Measurements from ENCODE around the gene RAB31.
"Not testable (repeated sequence)": the region's sequence is repeated elsewhere in the genome, so short reads cannot be mapped to it uniquely, and the experiment has no call there.

The RAB31 gene

GRCh38 chr18:9890957-9891356 is 182.9 kb downstream of the RAB31 start:
- no peaks in the 10 kb centered on the region for H3K9me3 ChIP-seq (ENCODE audit: control insufficient read depth, insufficient read depth, low read depth, low read length)
- CTCF ChIA-PET, result no interaction called here
- no peaks in the 10 kb centered on the region for H3K4me1 ChIP-seq (ENCODE audit: control insufficient read depth, insufficient read depth, low read length)
- H3K27ac ChIP-seq (ENCODE audit: extremely low read depth, low read depth, low read length), result no peak overlapping the region
- no peaks in the 10 kb centered on the region; a peak in 1 of 3 replicates for H3K36me3 ChIP-seq (ENCODE audit: control insufficient read depth in 2 of 2, insufficient read depth in 1 of 2, low read length in 2 of 2)
- TF ChIP-seq KLF16 (tag by site-specific recombination; IDR thresholded peaks at IDR 0.05) (no peak), ZNF585B (tag by site-specific recombination; IDR thresholded peaks at IDR 0.05) (no peak), ZNF169 (tag by site-specific recombination; IDR thresholded peaks at IDR 0.05) (no peak), ZNF416 (tag by site-specific recombination; IDR thresholded peaks at IDR 0.05) (no peak), PBX3 (CRISPR knock-in tag; IDR thresholded peaks at IDR 0.05) (no peak), ZBTB1 (tag by site-specific recombination; IDR thresholded peaks at IDR 0.05) (no peak), ZNF362 (tag by site-specific recombination; IDR thresholded peaks at IDR 0.05) (no peak), ZNF549 (tag by site-specific recombination; IDR thresholded peaks at IDR 0.05) (no peak)
- POLR2A ChIA-PET, result interaction anchor here (0.5 kb wide), 1 partner anchor 505 kb away, joined by 3 read pairs; no protein-coding TSS in a partner anchor
- H3K4me3 ChIP-seq (ENCODE audit: low read depth, low read length), result no peak overlapping the region

- H3K27ac ChIP-seq (ENCODE audit: extremely low read depth, low read depth, low read length); H3K9me3 ChIP-seq (ENCODE audit: control insufficient read depth, insufficient read depth, low read depth, low read length); H3K36me3 ChIP-seq (ENCODE audit: control insufficient read depth in 2 of 2, insufficient read depth in 1 of 2, low read length in 2 of 2); H3K4me1 ChIP-seq (ENCODE audit: control insufficient read depth, insufficient read depth, low read length); H3K4me3 ChIP-seq (ENCODE audit: low read depth, low read length): not testable (repeated sequence)
- ChIA-PET POLR2A (interaction anchor here (0.5 kb wide), 1 partner anchor 506 kb away, joined by 3 read pairs; no protein-coding TSS in a partner anchor), CTCF (interaction anchor here (0.6 kb wide), 1 partner anchor 89 kb away, joined by 5 read pairs; no protein-coding TSS in a partner anchor)
Observed at GRCh38 chr18:9891515-9891914, 183.4 kb downstream of the RAB31 start.

GRCh38 chr18:9894454-9895068 is 186.5 kb downstream of the RAB31 start:
- Histone ChIP-seq H3K4me3 (ENCODE audit: low read depth, low read length) (no peak overlapping the region), H3K9me3 (ENCODE audit: control insufficient read depth, insufficient read depth, low read depth, low read length) (no peaks in the 10 kb centered on the region), H3K27ac (ENCODE audit: extremely low read depth, low read depth, low read length) (no peak overlapping the region), H3K4me1 (ENCODE audit: control insufficient read depth, insufficient read depth, low read length) (no peaks in the 10 kb centered on the region), H3K36me3 (ENCODE audit: control insufficient read depth in 2 of 2, insufficient read depth in 1 of 2, low read length in 2 of 2) (no peaks in the 10 kb centered on the region; a peak in 1 of 3 replicates)
- CTCF ChIA-PET, result interaction anchor here (0.7 to 0.9 kb wide), 3 partner anchors 56 to 867 kb away, joined by 4 to 8 read pairs (median 6); no protein-coding TSS in a partner anchor
- TF ChIP-seq ZNF19 (tag by site-specific recombination; IDR thresholded peaks at IDR 0.05; ENCODE audit: low read depth), result no peak
- TF ChIP-seq ZNF280C (tag by site-specific recombination; IDR thresholded peaks at IDR 0.05), result no peak
- TF ChIP-seq ZNF654 (tag by site-specific recombination; IDR thresholded peaks at IDR 0.05; ENCODE audit: low read depth), result no peak
- no peak for TF ChIP-seq TCF7L2 (IDR thresholded peaks at IDR 0.05; ENCODE audit: borderline replicate concordance, low read depth, low read length)
- no peak for TF ChIP-seq ZXDB (tag by site-specific recombination; IDR thresholded peaks at IDR 0.05)
- TF ChIP-seq ZSCAN5A (tag by site-specific recombination; IDR thresholded peaks at IDR 0.05), result no peak
- POLR2A ChIA-PET, result interaction anchor here (1.1 kb wide), 1 partner anchor 19 kb away, joined by 5 read pairs; the partner anchor contains the start of gene VAPA
